Bronchial epithelial cell (primary cell): ENCODE results near the gene ERH. TPM values are rescaled to one million over a fixed set of nuclear protein-coding genes. Genes with fewer than 3 reads are reported as not detected.

Source experiments
- DNase-seq: peaks from one replicate; pipeline ENCODE4 v3.0.0-alpha.2; 2010; ENCODE audit warnings: low read depth
- FAIRE-seq: peaks from 2 replicates; lab custom pipeline; 2011; peaks lifted over from hg19 to GRCh38; lab: Jason Lieb, UNC
- H3K27me3 ChIP-seq: 2 replicates; pipeline ENCODE4 v1.5.1; 2011; ENCODE audit warnings: low read length; ENCODE audit not compliant: control insufficient read depth, insufficient read depth
- H3K36me3 ChIP-seq: 2 replicates; pipeline ENCODE4 v1.5.1; 2011; ENCODE audit warnings: low read length; ENCODE audit not compliant: control insufficient read depth, insufficient read depth
- H3K4me3 ChIP-seq: 2 replicates; pipeline ENCODE4 v1.5.1; 2011; ENCODE audit warnings: mild to moderate bottlenecking, low read depth, low read length, control low read depth
- CTCF ChIP-seq: IDR thresholded peaks from 2 replicates; pipeline ENCODE4 v1.5.1; 2011; ENCODE audit warnings: mild to moderate bottlenecking, moderate library complexity, low read length, control low read depth, inconsistent platforms; ENCODE audit not compliant: insufficient read depth, severe bottlenecking
- total RNA-seq: library from RNA; depleted of rRNA; stranded (reverse); fragments of >200 nt; gene quantifications from 2 replicates; pipeline ENCODE4 v1.2.1, GENCODE V29; 2014

Gene ERH
- total RNA-seq, 1 donor from 2014 or later, result 91.6 TPM

DNA sequence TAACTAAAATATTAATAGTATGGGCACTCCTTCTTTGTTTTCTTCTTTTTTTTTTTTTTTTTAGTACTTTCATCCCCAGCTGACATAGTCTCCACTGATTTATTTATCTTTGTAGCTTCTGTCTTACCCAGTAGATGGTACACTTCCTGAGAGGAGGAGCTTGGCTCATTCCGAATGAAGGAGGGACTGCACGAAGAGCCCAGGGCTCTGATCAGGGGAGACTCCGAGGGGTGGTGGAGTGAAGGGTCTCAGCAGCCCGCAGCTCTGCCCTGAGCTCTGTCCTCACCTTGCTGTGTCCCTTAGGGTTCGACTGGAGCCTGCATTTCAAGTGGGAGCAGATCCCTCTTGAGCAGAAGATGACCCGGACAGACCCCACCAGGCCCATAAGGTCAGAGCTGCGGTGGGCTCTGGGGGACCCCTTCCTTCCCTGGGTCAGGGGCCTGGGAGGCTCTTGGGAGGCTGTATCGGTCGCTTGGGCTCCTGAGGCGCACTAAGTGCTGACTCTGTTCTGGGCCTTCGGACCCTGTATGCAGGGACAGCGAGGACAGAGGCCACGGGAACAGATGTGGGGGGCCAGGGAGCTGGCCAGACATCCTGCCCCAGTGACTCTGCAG, 65.2 kb downstream of the ERH start:
- no peak for DNase-seq
- no peak for TF ChIP-seq CTCF
- Histone ChIP-seq H3K36me3 (no peaks in the 10 kb centered on the region), H3K27me3 (peaks cover 7% of the 10 kb centered on the region), H3K4me3 (no peak overlapping the region)
- no peak for FAIRE-seq

DNA sequence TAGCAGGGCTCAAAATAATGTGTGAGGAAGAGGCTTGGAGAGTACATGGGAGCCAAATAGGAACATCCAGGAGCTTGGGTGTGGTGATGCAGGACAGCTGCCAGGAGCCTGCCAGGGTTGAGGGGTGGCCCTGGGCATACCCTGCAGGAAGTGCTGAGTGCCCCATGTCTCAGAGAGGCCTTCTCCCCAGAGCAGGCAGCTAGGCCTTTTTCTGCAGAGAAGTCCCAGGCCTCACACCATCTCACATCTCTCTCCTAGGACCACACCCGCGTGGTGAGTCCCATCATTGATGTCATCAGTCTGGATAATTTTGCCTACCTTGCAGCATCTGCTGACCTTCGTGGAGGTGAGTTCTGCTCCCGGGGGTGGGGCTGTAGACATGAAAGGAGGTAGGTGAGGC, 66.9 kb downstream of the ERH start:
- Histone ChIP-seq H3K27me3 (peaks cover 8% of the 10 kb centered on the region), H3K4me3 (no peak overlapping the region), H3K36me3 (no peaks in the 10 kb centered on the region)
- FAIRE-seq (no peak), DNase-seq (no peak)
- no peak for TF ChIP-seq CTCF

Other genes starting within 250 kb of the ERH start
- gene DCAF5, start 245.2 kb downstream of the ERH start, total RNA-seq, result 11.1 and 14.1 TPM in 2 replicates
- 15.5 and 18.3 TPM in 2 replicates for gene EXD2, start 206.8 kb downstream of the ERH start, total RNA-seq
- gene GALNT16, start 138.1 kb downstream of the ERH start, total RNA-seq, result not detected in 2 replicates
- 112 and 140 TPM in 2 replicates for gene SLC39A9, start 393 bp upstream of the ERH start, total RNA-seq
- gene PLEKHD1, start 86.4 kb upstream of the ERH start, total RNA-seq, result 0.26 TPM in 1 of 2 replicates, not detected in the other
- not detected in 2 replicates for gene CCDC177, start 176.6 kb upstream of the ERH start, total RNA-seq
- 3.9 and 5.6 TPM in 2 replicates for gene SUSD6, start 213.3 kb upstream of the ERH start, total RNA-seq